Caco-2 (cell line): Measurements from ENCODE around the gene TIGD7. TPM values are rescaled to one million over a fixed set of nuclear protein-coding genes. Genes with fewer than 3 reads are reported as not detected.

Source experiments
- BruUV-seq: library from RNA; stranded (reverse); fragments of 400-500 nt; replicated peaks from 2 replicates; lab custom pipeline; 2021; lab: Mats Ljungman, UMichigan
- CTCF ChIA-PET: fragments of 300-600 bp; sonication (Branson Sonifier 250); formaldehyde crosslinking; loops from one replicate; lab custom pipeline; 2022; ENCODE audit warnings: antibody characterized with exemption; lab: Charles Lee
- POLR2A ChIA-PET: fragments of 300-600 bp; sonication (Branson Sonifier 250); formaldehyde crosslinking; loops from one replicate; lab custom pipeline; 2022; ENCODE audit warnings: antibody characterized with exemption; lab: Charles Lee
- DNase-seq, 2 experiments: peaks; one replicate each; pipeline versions ENCODE4 v3.0.0 to v3.0.0-alpha.2; 2020 to 2022
- H3K27me3 ChIP-seq: replicated peaks from 2 replicates; pipeline ENCODE4 v1.6.0; 2011; ENCODE audit warnings: low read length; ENCODE audit not compliant: control insufficient read depth, insufficient read depth
- H3K36me3 ChIP-seq: 2 replicates; pipeline ENCODE4 v1.5.1; 2011; ENCODE audit warnings: low read length; ENCODE audit not compliant: control insufficient read depth, insufficient read depth
- H3K4me1 ChIP-seq: fragments of 250-450 bp; sonication (Bioruptor Pico); 2 replicates; pipeline ENCODE4 v1.5.1; 2020; ENCODE audit warnings: mild to moderate bottlenecking
- H3K4me3 ChIP-seq: 2 replicates; pipeline ENCODE4 v1.5.1; 2011; ENCODE audit warnings: low read depth, mild to moderate bottlenecking, control low read depth, low read length
- H3K9me3 ChIP-seq: fragments of 250-450 bp; sonication (Bioruptor Pico); 2 replicates; pipeline ENCODE4 v1.5.1; 2020; ENCODE audit warnings: mild to moderate bottlenecking, moderate library complexity
- H3K27ac Mint-ChIP-seq: one replicate; pipeline ENCODE4 v1.8.0; 2022; ENCODE audit warnings: mixed read lengths; ENCODE audit not compliant: unreplicated experiment
- H3K27me3 Mint-ChIP-seq: one replicate; pipeline ENCODE4 v1.8.0; 2022; ENCODE audit warnings: mixed read lengths; ENCODE audit not compliant: insufficient read depth, unreplicated experiment
- H3K36me3 Mint-ChIP-seq: one replicate; pipeline ENCODE4 v1.8.0; 2022; ENCODE audit warnings: mild to moderate bottlenecking, mixed read lengths; ENCODE audit not compliant: insufficient read depth, unreplicated experiment
- H3K4me1 Mint-ChIP-seq: one replicate; pipeline ENCODE4 v1.8.0; 2022; ENCODE audit warnings: low read depth, mixed read lengths; ENCODE audit not compliant: unreplicated experiment
- H3K4me3 Mint-ChIP-seq: one replicate; pipeline ENCODE4 v1.8.0; 2022; ENCODE audit warnings: mild to moderate bottlenecking, moderate library complexity, mixed read lengths; ENCODE audit not compliant: unreplicated experiment
- H3K9me3 Mint-ChIP-seq: one replicate; pipeline ENCODE4 v1.8.0; 2022; ENCODE audit warnings: mixed read lengths; ENCODE audit not compliant: unreplicated experiment
- intact Hi-C: fragments of 100-400 bp; cut with micrococcal nuclease; formaldehyde crosslinking; loops from one replicate; pipeline ENCODE4 v1.10.0; 2022; ENCODE audit not compliant: unreplicated experiment
- total RNA-seq: library from RNA; stranded (reverse); gene quantifications from 2 replicates; pipeline ENCODE4 v1.2.3, GENCODE V29; 2022
- TF ChIP-seq, protein P1 (sequence below), 2 experiments: fragments of 200-600 bp in 1 of 2; IDR thresholded peaks; 1 replicate in 1 of 2; 2 replicates in 1 of 2; pipeline versions ENCODE4 v1.5.1 to v1.8.0; 2011 to 2022; ENCODE audit warnings: antibody characterized with exemption in 1 of 2, control low read depth in 1 of 2, inconsistent platforms in 1 of 2, low read depth in 1 of 2, low read length in 1 of 2, mild to moderate bottlenecking in 1 of 2, moderate library complexity in 1 of 2; ENCODE audit not compliant: insufficient read depth in 1 of 2, severe bottlenecking in 1 of 2, unreplicated experiment in 1 of 2

TIGD7 gene
- total RNA-seq, 1 experiment from 2014 or later: 3.7 TPM

GRCh38 chr16:3281222-3281820 is 23.9 kb downstream of the TIGD7 start:
- no peak for DNase-seq
- H3K4me3 ChIP-seq: peak overlapping the region; percentile 72; the same call in 1 of the 2 replicates
- BruUV-seq: no TSS peak
- H3K4me3 Mint-ChIP-seq: peak overlapping the region; percentile 98
- intact Hi-C loops: loop anchor here (5.0 to 10.0 kb wide), 3 partner anchors 123 to 161 kb away; partner anchors contain the start of genes NAA60, ZNF174, ZNF597 and ZSCAN32
- H3K36me3 ChIP-seq: peaks cover 6% of the 10 kb centered on the region
- CTCF ChIA-PET: interaction anchor here (2.1 kb wide), 1 partner anchor 17 kb away, joined by 8 read pairs; no protein-coding TSS in a partner anchor
- peaks cover 19% of the 10 kb centered on the region for H3K4me1 ChIP-seq
- POLR2A ChIA-PET: no interaction called here
- H3K27me3 Mint-ChIP-seq: no peaks in the 10 kb centered on the region
- H3K9me3 ChIP-seq: no peaks in the 10 kb centered on the region
- H3K4me1 Mint-ChIP-seq: no peaks in the 10 kb centered on the region
- H3K27ac Mint-ChIP-seq: peak overlapping the region; percentile 99
- H3K36me3 Mint-ChIP-seq: peaks cover 32% of the 10 kb centered on the region
- no peaks in the 10 kb centered on the region for H3K9me3 Mint-ChIP-seq
- TF ChIP-seq, protein P1, sequence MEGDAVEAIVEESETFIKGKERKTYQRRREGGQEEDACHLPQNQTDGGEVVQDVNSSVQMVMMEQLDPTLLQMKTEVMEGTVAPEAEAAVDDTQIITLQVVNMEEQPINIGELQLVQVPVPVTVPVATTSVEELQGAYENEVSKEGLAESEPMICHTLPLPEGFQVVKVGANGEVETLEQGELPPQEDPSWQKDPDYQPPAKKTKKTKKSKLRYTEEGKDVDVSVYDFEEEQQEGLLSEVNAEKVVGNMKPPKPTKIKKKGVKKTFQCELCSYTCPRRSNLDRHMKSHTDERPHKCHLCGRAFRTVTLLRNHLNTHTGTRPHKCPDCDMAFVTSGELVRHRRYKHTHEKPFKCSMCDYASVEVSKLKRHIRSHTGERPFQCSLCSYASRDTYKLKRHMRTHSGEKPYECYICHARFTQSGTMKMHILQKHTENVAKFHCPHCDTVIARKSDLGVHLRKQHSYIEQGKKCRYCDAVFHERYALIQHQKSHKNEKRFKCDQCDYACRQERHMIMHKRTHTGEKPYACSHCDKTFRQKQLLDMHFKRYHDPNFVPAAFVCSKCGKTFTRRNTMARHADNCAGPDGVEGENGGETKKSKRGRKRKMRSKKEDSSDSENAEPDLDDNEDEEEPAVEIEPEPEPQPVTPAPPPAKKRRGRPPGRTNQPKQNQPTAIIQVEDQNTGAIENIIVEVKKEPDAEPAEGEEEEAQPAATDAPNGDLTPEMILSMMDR (IDR thresholded peaks at IDR 0.05; ENCODE audit: insufficient read depth in 1 of 2, low read depth in 1 of 2, low read length in 1 of 2, severe bottlenecking in 1 of 2, unreplicated experiment in 1 of 2): no peak
- H3K27me3 ChIP-seq: no peaks in the 10 kb centered on the region

GRCh38 chr16:3276679-3277078 is 28.6 kb downstream of the TIGD7 start:
- no peak for DNase-seq
- Mint-ChIP-seq H3K27ac (no peak overlapping the region), H3K27me3 (no peaks in the 10 kb centered on the region), H3K36me3 (no peaks in the 10 kb centered on the region), H3K9me3 (no peaks in the 10 kb centered on the region), H3K4me1 (no peaks in the 10 kb centered on the region), H3K4me3 (no peak overlapping the region)
- H3K4me3 ChIP-seq: no peak overlapping the region
- BruUV-seq: no TSS peak
- TF ChIP-seq, protein P1 (IDR thresholded peaks at IDR 0.05; ENCODE audit: insufficient read depth in 1 of 2, low read depth in 1 of 2, low read length in 1 of 2, severe bottlenecking in 1 of 2, unreplicated experiment in 1 of 2): no peak
- no peaks in the 10 kb centered on the region for H3K9me3 ChIP-seq
- H3K27me3 ChIP-seq: no peaks in the 10 kb centered on the region
- no peaks in the 10 kb centered on the region for H3K36me3 ChIP-seq
- ChIA-PET POLR2A (no interaction called here), CTCF (interaction anchor here (0.7 to 1.0 kb wide), 2 partner anchors 9 to 1428 kb away, joined by 4 to 8 read pairs; no protein-coding TSS in a partner anchor)
- intact Hi-C loops: no loop called here
- peaks cover 12% of the 10 kb centered on the region for H3K4me1 ChIP-seq

DNA sequence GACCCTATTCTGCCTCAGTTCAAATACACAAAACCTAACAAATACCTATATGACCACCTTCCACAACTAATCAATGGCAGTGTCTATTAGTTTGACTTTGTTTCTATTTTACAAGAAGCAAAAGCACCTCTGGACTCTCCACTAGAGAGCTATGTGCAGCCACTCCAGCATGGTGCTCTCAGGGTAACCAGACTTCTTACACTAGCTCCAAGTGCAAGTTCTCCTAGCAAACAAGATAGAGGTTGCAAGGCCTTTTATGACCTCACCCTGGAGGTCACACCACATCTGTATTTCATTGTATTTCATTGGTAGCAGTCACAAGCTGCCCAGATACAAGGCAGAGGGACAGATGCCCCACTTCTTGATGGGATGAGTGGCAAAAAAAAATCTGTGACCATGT is 30.3 kb downstream of the TIGD7 start:
- BruUV-seq: no TSS peak
- H3K27me3 Mint-ChIP-seq: no peaks in the 10 kb centered on the region
- POLR2A ChIA-PET: no interaction called here
- CTCF ChIA-PET: no interaction called here
- no peak overlapping the region for H3K4me3 Mint-ChIP-seq
- H3K27me3 ChIP-seq: no peaks in the 10 kb centered on the region
- H3K4me1 Mint-ChIP-seq: no peaks in the 10 kb centered on the region
- no peaks in the 10 kb centered on the region for H3K36me3 Mint-ChIP-seq
- no peaks in the 10 kb centered on the region for H3K9me3 ChIP-seq
- no peak overlapping the region for H3K27ac Mint-ChIP-seq
- DNase-seq: no peak
- H3K9me3 Mint-ChIP-seq: no peaks in the 10 kb centered on the region
- no peaks in the 10 kb centered on the region for H3K36me3 ChIP-seq
- TF ChIP-seq, protein P1 (IDR thresholded peaks at IDR 0.05; ENCODE audit: insufficient read depth in 1 of 2, low read depth in 1 of 2, low read length in 1 of 2, severe bottlenecking in 1 of 2, unreplicated experiment in 1 of 2): no peak
- no peak overlapping the region for H3K4me3 ChIP-seq
- H3K4me1 ChIP-seq: 0 out of 2 replicates have a peak, but pooled peaks cover 5% of the 10 kb centered on the region
- intact Hi-C loops: no loop called here
